Stimulated activated CD4-positive, alpha-beta T cell treated with anti-CD3 and anti-CD28 coated beads, TNF-alpha, amount 100 ng/mL, for 4 hours (primary cell): ENCODE measurements around the gene SRM.
A peak's percentile ranks its signal among the peaks of the same experiment; 100 is the strongest.
"Not testable (repeated sequence)": the region's sequence is repeated elsewhere in the genome, so short reads cannot be mapped to it uniquely, and the experiment has no call there.

ENCODE experiments used
- DNase-seq, 3 experiments: peaks; one replicate each; pipeline ENCODE4 v3.0.0-alpha.2; 2020; ENCODE audit warnings: low read depth in 3 of 3

Gene SRM

DNA sequence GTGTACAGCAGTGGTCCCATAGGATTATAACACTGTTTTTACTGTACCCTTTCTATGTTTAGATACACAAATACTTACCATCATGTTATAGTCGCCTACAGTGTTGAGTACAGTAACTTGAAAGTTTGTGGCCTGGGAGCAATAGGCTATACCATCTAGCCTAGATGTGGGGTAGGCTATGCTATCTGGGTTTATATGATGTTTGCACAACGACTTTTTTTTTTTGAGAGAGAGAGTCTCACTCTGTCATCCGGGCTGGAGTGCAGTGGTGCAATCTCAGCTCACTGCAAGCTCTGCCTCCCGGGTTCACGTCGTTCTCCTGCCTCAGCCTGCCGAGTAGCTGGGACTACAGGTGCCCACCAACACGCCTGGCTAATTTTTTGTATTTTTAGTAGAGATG lies 40.5 kb downstream of the SRM start:
- not testable (repeated sequence) for DNase-seq

DNA sequence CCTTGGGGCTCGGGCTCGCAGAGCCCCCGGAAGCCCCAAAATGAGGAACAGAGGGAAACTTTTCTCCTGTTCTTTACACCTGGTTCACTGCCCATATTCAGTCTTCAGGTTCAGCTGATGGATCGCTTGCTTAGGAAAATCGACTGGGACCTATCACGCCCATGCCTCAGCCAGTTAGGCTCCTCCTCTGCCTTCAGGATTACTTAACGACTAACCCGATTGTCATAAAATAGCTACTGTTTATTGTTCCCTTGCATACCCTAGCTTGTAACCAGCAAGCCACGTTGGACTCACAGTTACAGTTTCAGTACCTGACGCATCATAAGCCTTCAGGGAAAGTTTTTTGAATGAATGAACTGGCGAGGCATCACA lies 46.7 kb downstream of the SRM start:
- DNase-seq: no peak

DNA sequence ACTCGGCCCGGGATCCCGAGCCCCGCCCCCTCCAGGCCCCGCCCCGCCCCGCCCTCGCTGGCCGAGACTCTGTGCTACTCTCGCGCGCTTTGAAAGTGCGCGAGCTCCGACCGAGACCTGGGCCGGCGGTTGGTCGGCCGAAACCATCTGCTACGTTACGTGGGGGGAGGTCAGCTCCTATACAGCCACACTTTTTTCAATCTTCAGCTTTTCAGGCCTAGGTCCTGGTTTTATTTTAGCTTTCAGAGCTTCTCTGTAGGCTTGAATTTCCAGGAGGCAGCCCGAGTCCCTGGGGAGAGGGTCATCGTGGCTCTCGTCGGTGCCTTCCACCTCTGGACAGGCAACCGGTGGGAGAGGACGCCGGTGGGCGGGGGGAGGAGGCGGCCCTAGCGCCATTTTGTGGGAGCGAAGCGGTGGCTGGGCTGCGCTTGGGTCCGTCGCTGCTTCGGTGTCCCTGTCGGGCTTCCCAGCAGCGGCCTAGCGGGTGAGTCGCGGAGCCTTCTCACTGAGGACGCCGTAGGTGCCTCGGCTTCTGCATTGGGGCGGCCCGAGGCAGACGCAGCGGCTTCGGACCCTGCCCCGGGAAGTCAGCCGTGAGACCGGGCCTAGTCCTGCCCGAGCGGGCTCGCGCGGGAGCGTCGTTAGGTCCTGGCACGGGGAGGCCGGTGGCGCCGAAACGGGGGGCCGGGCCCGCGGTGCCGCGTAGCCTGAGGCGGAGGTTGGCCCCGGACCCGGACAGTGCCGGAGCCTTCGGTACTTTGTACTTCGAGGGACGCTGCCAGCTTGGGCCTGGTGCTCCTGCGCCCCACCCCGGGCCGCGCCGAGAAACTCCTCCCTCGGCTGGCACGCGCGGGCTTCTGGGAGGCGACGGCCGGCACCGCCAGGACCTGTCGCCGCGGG lies 47.3 kb downstream of the SRM start, which contains the start of gene TARDBP:
Gene TARDBP, plus strand, starts transcription at position 395 of the 900 bp plus-strand sequence. CDS start 1,074 bp downstream, outside the sequence.
- DNase-seq: peak; percentile 78 to 86 (median 80)
